SIG-M5 (cell line): Measurements from ENCODE around the gene ATXN7L1.
"Not testable (repeated sequence)": the region's sequence is repeated elsewhere in the genome, so short reads cannot be mapped to it uniquely, and the experiment has no call there.

Experiments
- DNase-seq: peaks from one replicate; lab custom pipeline; 2025; lab: John Stamatoyannopoulos, UW

The ATXN7L1 gene

GRCh38 chr7:105892387-105892786 is 16.0 kb upstream of the ATXN7L1 start:
- no peak for DNase-seq

GRCh38 chr7:105890290-105890997 is 14.0 kb upstream of the ATXN7L1 start:
- DNase-seq, result no peak

DNA sequence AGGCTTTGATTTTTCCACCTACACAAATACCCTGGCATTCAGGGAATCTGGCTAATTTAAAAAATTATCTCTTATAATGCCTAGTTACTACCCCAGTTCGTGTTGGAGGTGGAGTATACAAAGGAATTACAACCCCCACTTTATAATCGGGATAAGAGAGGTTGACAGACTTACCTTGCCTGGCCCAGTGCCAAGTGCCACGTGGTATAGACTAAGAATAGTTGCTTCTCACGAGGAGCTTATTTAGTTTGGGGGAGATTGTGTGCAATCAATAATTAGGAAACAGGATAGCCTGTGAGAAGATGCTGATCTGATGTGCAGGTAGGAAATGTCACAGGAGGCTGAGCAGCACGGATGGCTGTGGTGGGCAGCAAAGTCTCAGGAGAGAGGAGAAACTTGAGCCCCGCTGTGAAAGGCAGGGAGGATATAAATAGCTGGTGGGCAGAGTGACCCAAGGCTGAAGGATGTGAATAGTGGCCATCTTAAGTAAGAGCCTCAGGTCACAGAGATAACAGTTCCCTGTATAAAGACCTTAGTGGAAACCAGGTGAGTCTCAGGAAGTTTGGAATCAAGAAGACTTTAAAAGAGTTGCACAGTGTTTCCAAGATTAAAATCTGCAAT is 11.3 kb upstream of the ATXN7L1 start:
- no peak for DNase-seq

GRCh38 chr7:105886776-105887175 is 10.4 kb upstream of the ATXN7L1 start:
- no peak for DNase-seq

DNA sequence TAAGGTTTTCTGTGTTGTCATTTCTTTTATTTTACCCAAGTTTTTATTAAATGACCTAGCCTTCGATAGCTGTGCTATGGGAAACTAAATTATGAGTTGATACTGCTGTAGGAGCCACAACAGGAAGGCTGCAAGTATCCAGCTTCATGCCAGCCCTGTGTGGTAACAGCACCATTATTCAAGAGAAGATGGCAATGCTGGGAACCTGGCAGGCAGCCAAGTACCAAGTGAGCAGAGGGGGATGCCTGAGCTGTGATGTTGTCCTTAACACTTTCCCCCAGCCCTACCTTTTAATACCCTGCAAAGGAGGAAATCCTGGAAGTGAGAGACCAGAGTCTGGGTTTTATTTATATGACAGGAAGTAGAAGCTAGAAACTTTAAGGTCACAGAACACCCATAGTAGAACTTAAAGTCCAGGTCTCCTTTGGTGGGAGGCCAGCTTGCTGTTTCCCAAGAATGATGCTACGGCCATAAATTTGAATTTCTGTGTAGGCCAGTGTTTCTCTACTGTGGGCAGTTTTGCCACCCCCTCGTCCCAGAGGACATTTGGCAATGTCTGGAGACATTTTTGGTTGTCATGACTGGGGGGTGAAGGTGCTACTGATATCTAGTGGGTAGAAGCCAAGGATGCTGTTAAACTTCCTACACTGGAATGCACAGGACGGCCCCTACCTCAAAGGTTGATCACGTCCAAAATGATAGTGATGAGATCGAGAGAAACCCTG is 9.2 kb upstream of the ATXN7L1 start:
- DNase-seq, result no peak

GRCh38 chr7:105883179-105883578 is 6.8 kb upstream of the ATXN7L1 start:
- not testable (repeated sequence) for DNase-seq

DNA sequence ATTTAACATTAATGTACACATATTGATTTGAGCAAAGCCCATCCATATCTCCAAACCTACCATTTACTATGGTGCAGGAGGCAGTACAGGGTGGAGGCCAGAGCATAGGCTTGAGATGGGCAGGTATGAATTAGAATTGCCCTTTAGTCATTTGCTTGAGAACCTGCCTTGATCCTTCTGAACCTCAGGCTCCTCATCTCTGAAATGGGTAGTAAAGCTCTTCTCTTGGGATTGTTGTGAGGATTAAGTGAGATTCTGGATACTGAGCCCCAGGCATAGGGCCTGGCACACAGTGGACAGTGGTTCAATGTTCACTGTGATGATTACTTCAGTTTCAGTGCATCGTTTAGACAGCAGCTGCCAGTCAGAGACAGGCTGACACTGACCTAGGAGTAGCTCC is 5.0 kb upstream of the ATXN7L1 start:
- no peak for DNase-seq

DNA sequence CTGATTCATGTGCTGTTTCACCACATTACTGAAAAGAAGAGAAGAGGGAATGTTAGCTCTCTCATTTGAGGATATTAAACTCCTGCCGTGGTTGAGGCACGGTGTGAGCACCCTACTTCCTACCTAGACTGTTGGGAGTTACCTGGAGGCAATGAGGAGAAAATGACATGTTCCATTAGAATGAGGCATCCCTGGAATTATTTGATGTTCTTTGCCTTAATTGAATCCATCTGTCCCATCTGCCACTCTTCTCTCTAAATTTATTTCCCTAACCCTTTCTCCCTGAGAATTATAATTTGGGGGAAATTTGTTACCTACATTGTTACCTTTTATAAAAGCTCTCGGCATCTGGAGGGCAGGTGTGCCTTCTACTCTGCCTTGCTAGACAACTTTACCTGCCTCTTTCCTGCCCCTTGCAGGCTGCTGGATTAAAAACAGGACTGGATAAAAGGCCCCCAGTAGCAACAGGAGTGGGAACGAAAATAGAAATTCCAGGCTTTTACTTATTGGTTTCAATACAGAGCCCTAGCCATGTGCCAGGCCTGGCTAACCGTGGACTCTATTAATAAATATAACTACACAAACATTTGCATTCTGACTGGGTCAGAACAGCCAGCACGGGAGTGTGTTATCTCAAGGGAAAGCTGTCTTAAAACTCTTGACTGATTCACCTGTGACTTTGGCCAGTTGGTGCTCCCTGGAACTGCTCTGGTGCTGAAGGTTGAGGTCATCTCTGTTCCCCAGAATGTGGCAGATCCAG is 4.4 kb upstream of the ATXN7L1 start:
- DNase-seq, result no peak

GRCh38 chr7:105879782-105880181 is 3.4 kb upstream of the ATXN7L1 start:
- DNase-seq, result no peak

- no peak for DNase-seq
Observed at GRCh38 chr7:105878746-105879605, 2.6 kb upstream of the ATXN7L1 start.

DNA sequence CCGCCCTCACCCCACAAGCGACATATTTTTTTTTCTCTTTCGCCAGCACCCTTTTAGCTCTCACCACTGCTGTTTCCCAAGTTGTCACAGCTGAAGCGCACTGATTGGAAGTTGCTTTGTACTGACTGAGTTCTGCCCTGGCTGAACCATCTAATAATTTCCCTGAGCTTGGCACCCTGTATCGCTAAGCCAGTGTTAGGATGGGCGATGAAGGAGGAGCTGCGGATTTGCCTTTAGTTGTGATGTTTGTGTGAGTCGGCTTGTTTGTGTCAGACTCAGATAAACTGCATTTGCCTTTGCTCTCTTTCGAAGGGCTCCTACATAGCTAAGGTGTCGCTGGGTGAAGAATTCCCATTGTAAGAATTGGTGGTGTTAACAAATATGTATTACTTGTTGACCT is 1.3 kb upstream of the ATXN7L1 start:
- no peak for DNase-seq

DNA sequence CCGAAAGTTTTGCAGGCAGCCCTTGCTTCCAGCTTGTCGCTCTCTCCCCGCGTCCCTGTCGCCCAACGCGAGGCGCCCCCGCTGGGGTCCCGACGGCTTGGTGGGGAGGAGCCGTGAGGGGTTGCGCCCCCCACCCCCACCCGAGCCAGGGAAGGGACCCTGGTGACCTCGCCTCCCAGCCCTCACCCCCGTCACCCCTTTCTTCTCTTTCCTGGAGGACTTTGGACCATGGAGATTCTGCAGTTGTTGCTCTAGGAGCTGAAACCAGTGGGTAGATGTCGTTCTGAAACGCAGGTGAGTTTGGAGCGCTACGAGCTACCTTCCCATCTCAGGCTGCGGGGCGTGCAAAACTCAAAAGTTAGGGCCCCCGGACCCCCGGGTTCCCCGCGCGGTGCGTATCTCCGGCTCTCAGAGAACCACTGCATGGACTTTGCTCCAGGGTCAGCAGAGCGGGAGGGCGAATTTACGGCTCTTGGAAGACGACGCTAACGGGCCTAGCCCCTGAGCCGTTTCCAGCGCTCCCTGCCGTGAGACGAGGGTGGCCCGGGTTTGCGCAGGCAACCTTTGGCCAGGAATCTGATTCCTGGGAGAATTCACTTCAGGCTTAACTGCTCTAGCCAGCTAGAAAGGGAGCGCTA is 684 bp upstream of the ATXN7L1 start:
- DNase-seq, result no peak

DNA sequence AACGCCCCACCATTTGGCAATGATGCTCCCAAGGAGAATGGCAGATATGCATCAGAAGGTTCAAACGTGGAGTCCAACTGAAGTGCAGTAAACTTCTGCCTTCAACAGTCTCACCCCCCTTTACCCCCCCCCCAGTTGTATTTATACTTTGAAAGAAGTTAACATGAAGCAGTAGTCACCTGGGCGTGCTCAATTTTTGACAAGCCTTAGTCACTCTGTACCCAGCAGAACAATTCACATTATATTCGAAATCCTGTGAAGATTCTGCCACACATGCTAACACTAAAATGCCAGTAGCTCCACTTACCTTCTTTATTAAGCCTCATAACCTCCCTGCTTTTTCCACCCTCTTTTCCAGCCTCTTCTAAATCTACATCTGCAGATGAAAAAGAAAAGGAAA is 894 bp downstream of the ATXN7L1 start:
- no peak for DNase-seq

GRCh38 chr7:105874055-105874454 is 2.3 kb downstream of the ATXN7L1 start:
- no peak for DNase-seq

GRCh38 chr7:105872491-105872890 is 3.9 kb downstream of the ATXN7L1 start:
- no peak for DNase-seq

GRCh38 chr7:105871142-105871541 is 5.3 kb downstream of the ATXN7L1 start:
- DNase-seq, result no peak

DNA sequence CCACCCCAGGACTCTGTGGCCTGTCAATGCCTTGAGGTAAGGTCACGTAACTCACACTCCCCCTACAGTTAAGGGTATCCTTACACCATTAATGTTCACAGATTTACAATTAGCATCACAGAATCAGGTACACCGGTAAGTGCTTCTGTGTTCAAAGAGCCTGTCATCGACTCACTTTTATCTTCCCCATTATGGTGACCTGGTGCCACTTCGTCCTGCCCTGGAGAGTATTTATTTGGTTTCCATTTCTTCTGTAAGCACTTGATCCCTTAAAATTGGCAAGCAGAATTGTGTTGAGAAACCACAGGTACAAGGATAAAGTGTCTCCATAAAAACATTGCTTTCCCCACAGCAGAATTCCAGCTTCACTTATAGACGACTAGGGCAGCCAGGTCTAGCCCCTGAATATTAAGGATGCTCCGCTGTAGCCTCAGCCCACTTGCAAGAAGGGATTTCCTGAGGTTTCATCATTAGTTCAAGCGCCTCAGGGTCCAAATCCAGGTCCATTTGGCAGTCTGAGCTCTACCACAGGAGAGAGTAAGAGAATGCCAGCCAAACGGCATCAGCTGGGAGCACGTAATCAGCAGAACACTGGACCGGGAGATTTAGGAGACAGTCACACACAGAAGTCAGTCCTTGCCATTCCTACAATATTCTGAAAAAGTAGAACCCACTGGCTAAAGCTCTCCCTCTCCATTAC is 10.1 kb downstream of the ATXN7L1 start:
- no peak for DNase-seq

- no peak for DNase-seq
Observed at GRCh38 chr7:105863876-105864275, 12.5 kb downstream of the ATXN7L1 start.

- DNase-seq, result no peak
Observed at GRCh38 chr7:105862770-105863169, 13.6 kb downstream of the ATXN7L1 start.

GRCh38 chr7:105862276-105862675 is 14.1 kb downstream of the ATXN7L1 start:
- DNase-seq, result no peak
